HG03108 (cell line): ENCODE data around the gene DNAJB13.
"Not testable (repeated sequence)": the region's sequence is repeated elsewhere in the genome, so short reads cannot be mapped to it uniquely, and the experiment has no call there.

Experiments
- ATAC-seq: cut with Tn5 transposase; IDR thresholded peaks from one replicate; pipeline ENCODE4 v1.9.1; 2021; ENCODE audit warnings: moderate library complexity; ENCODE audit not compliant: unreplicated experiment

DNAJB13 gene

GRCh38 chr11:73950869-73951710 lies at the start of gene DNAJB13:
Gene DNAJB13 (plus strand): TSS chr11:73951026. CDS start chr11:73951070, 44 bp downstream.
- ATAC-seq: peak; percentile 77

DNA sequence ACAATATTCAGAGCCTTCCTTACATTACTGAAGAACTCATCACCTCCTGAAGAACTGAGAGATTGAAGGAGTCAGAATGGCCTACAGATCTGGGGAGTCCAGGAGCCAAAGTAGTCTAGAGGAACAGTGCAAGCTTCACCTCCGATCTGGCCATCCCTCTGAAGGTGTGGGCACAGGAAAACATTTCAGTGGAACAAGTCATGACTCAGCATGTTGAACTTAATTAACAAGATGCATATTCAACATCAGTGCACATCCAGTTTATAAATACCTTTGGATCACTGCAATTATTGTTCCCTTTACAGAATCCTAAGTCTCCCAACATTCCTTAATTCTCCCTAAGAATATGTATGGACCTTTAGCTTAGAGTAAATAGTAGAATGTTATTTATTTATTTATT lies 48.5 kb upstream of the DNAJB13 start:
- no peak for ATAC-seq

GRCh38 chr11:73907191-73907590 lies 43.6 kb upstream of the DNAJB13 start:
- no peak for ATAC-seq

DNA sequence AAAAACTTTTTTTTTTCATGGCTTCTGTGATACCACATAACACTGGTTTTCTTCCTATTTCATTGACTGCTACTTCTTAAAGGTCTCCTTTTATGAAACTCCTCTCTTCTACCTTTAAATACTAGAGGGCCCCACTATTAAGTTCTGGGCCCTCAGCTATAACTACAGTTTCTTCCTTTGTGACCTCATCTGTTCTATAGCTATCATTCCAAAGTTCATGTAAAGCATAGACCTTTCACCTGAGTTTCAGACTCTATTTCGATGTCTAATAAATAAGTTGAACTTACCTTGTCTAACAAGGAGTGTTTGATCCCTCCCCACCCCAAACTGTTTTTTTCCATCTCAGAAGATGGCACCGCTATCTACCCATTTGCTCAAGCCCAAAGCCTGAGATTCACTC lies 38.8 kb upstream of the DNAJB13 start:
- ATAC-seq: no peak

DNA sequence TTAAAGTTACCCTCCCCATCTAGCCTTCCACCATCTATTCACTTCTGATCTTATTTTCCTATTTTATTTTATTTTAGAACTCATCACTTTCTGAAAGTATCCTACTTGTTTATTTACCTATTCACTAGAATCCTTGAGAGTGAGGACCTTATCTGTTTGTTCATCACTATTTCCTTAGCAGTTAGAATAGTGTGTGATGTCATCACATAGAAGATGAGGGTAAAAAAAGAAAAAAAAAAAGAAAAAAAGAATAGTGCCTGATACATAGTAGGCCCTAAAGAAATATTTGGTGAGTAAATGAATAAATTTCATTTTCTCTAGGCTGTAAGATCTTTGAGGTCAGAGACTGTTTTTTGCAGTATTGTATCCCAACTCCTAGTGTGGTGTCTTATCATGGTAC lies 37.4 kb upstream of the DNAJB13 start:
- ATAC-seq: no peak

- no peak for ATAC-seq
These were observed 36.5 kb upstream of the DNAJB13 start for GRCh38 chr11:73914284-73914683.

GRCh38 chr11:73916435-73916834 lies 34.4 kb upstream of the DNAJB13 start:
- no peak for ATAC-seq

DNA sequence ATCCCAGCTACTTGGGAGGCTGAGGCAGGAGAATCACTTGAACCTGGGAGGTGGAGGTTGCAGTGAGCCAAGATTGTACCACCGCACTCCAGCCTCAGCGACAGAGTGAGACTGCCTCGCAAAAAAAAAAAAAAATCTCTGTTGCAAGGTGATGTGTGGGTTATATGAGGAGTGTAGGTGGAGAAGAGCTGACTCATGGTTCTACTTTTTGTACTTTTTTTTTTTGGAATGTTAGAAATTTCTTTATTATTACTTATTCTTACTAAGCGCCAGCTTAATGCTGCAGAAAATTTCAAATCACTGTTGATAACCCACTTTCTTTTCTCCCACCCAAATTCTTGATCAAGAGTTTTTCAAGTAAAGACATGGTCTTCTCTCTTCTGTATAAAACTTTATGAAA lies 29.6 kb upstream of the DNAJB13 start:
- no peak for ATAC-seq

GRCh38 chr11:73929388-73929787 lies 21.4 kb upstream of the DNAJB13 start:
- no peak for ATAC-seq

GRCh38 chr11:73931039-73931645 lies 19.7 kb upstream of the DNAJB13 start:
- no peak for ATAC-seq

DNA sequence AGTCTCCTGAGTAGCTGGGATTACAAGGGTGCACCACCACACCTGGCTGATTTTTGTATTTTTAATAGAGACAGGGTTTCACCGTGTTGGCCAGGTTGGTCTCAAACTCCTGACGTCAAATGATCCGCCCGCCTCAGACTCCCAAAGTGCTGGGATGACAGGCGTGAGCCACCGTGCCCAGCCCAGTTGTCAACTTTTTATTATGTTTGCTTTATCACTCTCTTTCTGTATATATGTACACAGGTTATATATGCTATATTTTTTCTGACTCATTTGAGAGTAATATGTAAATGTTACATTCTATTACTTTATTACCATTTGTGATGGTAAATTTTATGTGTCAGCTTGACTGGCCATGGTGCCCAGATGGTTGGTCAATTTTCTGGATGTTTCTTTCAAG lies 18.9 kb upstream of the DNAJB13 start:
- no peak for ATAC-seq

- no peak for ATAC-seq
These were observed 18.0 kb upstream of the DNAJB13 start for GRCh38 chr11:73932781-73933180.

DNA sequence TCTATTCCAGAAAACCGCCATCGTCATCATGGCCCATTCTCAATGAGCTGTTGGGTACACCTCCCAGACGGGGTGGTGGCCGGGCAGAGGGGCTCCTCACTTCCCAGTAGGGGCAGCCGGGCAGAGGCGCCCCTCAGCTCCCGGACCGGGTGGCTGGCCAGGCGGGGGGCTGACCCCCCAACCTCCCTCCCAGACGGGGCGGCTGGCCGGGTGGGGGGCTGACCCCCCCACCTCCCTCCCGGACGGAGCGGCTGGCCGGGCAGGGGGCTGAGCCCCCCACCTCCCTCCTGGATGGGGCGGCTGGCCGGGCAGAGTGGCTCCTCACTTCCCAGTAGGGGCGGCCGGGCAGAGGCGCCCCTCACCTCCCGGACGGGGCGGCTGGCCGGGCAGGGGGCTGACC lies 14.8 kb upstream of the DNAJB13 start:
- not testable (repeated sequence) for ATAC-seq

- ATAC-seq: no peak
These were observed 11.7 kb upstream of the DNAJB13 start for GRCh38 chr11:73939096-73939495.

- no peak for ATAC-seq
These were observed 9.8 kb upstream of the DNAJB13 start for GRCh38 chr11:73940801-73941570.

GRCh38 chr11:73942010-73942409 lies 8.8 kb upstream of the DNAJB13 start:
- ATAC-seq: no peak

DNA sequence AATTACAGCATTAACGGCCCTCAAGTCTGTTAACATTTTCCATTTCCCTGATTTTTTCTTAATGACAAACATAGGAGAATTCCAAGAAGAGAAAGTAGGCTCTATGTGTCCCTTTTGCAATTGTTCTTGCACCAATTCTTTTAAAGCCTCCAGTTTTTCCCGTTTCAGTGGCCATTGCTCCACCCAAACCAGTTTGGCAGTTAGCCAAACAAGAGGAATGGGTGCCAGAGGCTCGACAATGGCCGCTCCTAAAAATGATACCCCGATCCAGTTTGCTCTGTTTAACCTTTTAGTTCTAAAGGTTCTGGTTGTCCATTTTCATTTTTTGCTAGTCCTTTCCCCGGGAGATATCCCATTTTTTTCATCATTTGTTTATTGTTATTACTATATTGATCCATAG lies 6.7 kb upstream of the DNAJB13 start:
- no peak for ATAC-seq

GRCh38 chr11:73944901-73945300 lies 5.9 kb upstream of the DNAJB13 start:
- ATAC-seq: no peak

DNA sequence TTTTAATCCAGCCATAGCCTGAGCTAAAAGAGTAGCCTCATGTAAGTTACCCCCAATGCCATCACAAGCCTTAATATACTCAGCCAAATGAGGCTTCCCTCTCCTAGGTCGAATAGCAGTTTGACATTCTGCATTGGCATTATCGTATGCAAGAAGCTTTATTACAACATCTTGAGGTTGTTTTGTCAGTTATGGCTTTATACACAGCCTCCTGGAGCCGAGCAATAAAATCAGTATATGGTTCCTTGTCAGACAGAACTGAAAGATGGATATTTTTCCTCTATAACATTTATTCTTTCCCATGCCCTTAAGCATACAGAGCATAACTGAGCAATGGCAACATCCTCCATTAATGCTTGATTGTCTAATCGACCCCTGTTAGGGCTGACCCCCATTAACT lies 5.4 kb upstream of the DNAJB13 start:
- ATAC-seq: no peak

GRCh38 chr11:73946798-73947458 lies 3.9 kb upstream of the DNAJB13 start:
- ATAC-seq: no peak

DNA sequence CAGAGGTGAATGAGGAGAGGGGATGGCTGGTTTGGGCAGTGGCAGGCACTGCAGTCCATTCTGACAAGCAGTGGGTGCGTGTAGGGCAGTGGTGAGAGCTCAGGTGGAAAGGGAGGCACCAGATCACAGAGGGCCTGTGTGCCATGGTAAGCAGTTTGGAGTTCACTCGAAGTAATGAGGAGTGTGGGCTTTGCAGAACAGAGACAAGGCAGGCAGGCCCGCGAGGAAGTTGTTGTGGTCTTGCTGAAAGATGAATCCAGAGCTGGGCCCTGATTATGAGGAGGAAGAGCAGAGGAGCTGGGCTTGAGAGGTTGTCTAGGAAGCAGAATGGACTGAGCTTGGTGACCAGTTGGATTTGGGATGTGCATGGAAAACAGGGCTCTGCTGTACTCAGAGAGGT lies 1.6 kb upstream of the DNAJB13 start:
- ATAC-seq: no peak
